MM.1S (cell line): ENCODE measurements around the gene CHCHD10.

ENCODE experiments used
- EZH2 ChIP-seq: fragments of 300-600 bp; sonication (generic); optimal IDR thresholded peaks from 2 replicates; pipeline ENCODE3; 2017; ENCODE audit warnings: low read depth, mild to moderate bottlenecking, antibody characterized with exemption, low read length, mixed read lengths
- TF ChIP-seq, protein P1 (sequence below): fragments of 300-600 bp; sonication (generic); IDR thresholded peaks from 2 replicates; pipeline ENCODE4 v1.5.1; 2016; ENCODE audit warnings: antibody characterized with exemption, low read length, mixed read lengths

DNA sequence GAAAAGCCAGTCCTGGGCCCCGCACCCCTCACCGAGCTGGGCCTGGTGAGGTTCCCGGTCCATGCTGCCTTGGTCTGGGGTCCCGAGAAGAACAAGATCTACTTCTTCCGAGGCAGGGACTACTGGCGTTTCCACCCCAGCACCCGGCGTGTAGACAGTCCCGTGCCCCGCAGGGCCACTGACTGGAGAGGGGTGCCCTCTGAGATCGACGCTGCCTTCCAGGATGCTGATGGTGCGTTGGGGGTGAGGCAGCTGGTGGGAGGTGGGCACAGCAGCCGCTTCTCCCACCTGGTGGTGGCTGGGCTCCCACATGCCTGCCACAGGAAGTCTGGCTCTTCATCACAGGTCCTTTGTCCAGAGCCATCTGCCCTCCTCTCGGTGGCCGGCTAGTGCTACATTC lies 14.5 kb upstream of the CHCHD10 start:
- no peak for TF ChIP-seq EZH2
- TF ChIP-seq, protein P1, sequence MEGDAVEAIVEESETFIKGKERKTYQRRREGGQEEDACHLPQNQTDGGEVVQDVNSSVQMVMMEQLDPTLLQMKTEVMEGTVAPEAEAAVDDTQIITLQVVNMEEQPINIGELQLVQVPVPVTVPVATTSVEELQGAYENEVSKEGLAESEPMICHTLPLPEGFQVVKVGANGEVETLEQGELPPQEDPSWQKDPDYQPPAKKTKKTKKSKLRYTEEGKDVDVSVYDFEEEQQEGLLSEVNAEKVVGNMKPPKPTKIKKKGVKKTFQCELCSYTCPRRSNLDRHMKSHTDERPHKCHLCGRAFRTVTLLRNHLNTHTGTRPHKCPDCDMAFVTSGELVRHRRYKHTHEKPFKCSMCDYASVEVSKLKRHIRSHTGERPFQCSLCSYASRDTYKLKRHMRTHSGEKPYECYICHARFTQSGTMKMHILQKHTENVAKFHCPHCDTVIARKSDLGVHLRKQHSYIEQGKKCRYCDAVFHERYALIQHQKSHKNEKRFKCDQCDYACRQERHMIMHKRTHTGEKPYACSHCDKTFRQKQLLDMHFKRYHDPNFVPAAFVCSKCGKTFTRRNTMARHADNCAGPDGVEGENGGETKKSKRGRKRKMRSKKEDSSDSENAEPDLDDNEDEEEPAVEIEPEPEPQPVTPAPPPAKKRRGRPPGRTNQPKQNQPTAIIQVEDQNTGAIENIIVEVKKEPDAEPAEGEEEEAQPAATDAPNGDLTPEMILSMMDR = no peak
